ENCODE results near the gene DDX42.

The DDX42 gene, protein sequence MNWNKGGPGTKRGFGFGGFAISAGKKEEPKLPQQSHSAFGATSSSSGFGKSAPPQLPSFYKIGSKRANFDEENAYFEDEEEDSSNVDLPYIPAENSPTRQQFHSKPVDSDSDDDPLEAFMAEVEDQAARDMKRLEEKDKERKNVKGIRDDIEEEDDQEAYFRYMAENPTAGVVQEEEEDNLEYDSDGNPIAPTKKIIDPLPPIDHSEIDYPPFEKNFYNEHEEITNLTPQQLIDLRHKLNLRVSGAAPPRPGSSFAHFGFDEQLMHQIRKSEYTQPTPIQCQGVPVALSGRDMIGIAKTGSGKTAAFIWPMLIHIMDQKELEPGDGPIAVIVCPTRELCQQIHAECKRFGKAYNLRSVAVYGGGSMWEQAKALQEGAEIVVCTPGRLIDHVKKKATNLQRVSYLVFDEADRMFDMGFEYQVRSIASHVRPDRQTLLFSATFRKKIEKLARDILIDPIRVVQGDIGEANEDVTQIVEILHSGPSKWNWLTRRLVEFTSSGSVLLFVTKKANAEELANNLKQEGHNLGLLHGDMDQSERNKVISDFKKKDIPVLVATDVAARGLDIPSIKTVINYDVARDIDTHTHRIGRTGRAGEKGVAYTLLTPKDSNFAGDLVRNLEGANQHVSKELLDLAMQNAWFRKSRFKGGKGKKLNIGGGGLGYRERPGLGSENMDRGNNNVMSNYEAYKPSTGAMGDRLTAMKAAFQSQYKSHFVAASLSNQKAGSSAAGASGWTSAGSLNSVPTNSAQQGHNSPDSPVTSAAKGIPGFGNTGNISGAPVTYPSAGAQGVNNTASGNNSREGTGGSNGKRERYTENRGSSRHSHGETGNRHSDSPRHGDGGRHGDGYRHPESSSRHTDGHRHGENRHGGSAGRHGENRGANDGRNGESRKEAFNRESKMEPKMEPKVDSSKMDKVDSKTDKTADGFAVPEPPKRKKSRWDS

DNA sequence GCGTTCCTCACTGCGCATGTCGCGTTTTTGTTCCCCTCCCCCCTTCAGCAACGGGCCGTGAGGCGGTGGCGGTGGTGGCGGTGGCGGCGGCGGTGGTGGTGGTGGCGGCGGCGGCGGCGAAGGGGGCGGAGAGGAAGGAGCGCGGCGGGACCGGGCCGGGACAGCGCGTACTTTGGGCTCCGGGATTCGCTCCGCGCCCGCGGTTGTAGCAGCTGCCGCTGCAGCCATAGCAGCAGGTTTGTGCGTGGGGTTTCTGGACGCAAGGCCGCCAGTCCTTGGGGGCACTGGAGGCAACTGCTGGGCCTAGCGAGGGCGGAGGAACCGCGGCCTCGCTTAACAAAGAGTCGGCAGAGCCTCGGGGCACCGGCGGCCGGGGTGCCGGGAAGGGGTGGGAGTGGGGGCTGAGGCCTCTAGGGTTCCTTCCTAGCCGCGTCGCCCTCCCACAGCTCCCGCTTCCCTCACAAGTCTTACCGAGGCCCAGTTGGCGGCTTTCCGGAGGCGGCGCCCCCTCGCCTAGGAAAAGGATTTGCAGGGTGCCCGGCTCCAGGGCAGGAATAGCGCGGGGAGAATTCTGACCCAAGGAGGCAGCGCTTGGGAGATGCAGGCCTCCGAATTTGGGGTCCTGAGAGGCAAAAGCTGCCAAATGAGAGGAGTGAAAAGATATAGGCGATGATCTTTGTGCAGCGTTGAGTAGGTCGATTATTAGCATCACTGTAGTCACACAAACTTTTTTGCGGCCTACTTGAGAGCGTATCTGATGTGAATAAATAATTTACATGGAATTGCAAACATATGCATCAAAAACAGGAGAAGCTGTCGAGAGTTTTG is at the start of gene DDX42:
Gene DDX42, plus strand, starts transcription at position 30 of the 828 bp plus-strand sequence. CDS start 12,880 bp downstream, outside the sequence.
- peak; percentile 57 for DNase-seq (ENCODE audit: low spot score)

DNA sequence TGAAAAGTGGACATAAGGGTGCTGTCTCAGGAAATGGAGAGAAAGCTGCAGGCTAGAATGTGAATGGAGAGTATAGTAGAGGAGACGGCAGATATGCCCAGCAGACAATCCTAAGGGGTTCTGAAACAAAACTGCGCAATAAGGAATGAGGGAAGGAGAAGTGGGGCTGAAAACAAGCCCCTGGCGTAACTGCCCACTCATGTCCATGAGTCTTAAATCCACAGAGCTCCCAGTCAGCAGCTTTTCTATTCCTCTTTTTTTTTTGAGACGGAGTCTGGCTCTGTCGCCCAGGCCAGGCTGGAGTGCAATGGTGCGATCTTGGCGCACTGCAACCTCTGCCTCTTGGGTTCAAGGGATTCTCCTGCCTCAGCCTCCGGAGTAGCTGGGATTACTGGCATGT is 38.3 kb upstream of the DDX42 start:
- no peak for DNase-seq (ENCODE audit: low spot score)

DNA sequence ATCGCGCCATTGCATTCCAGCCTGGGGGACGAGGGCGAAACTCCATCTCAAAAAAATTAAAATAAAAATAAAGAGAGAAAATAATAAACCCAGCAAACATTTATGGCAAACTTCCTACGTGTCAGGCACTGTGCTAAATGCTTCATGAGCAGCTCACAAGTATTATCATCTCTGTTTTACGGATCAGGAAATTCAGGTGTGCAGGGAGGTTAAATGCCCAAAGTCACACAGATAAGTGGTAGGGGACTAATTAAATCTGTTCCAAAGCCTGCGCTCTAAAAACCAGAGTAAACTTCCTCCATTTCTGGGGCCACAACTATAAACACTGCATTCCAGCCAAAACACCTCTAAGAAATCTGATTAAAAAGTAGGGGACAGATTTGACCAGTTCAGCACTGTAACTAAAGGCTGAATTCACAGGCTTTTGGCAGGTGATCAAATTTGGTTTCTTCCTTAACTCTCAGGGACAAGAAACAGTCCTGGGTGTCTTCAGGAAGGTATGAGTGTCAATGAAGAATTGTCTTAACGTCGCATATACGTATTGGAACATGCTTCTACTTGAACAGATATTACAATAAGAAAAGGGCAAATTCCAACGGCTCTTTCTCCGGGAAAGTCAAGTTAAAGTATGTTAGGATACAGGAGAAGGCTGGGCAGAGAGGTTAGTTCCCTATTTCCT is 33.4 kb upstream of the DDX42 start:
- DNase-seq (ENCODE audit: low spot score): peak; percentile 3

DNA sequence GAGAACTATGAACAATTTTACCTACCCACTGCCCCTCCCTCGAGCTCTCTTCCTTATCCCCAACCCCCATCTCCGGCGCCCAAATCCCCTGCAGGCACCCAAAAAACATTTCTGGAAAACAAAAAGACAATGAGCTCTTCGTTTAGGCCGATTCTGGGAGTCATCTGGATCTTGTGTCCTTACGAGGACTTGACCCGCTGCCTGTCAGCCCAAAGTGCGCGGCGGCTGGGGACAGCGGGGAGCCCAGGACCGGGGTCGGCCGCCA is 32.9 kb upstream of the DDX42 start:
- no peak for DNase-seq (ENCODE audit: low spot score)

DNA sequence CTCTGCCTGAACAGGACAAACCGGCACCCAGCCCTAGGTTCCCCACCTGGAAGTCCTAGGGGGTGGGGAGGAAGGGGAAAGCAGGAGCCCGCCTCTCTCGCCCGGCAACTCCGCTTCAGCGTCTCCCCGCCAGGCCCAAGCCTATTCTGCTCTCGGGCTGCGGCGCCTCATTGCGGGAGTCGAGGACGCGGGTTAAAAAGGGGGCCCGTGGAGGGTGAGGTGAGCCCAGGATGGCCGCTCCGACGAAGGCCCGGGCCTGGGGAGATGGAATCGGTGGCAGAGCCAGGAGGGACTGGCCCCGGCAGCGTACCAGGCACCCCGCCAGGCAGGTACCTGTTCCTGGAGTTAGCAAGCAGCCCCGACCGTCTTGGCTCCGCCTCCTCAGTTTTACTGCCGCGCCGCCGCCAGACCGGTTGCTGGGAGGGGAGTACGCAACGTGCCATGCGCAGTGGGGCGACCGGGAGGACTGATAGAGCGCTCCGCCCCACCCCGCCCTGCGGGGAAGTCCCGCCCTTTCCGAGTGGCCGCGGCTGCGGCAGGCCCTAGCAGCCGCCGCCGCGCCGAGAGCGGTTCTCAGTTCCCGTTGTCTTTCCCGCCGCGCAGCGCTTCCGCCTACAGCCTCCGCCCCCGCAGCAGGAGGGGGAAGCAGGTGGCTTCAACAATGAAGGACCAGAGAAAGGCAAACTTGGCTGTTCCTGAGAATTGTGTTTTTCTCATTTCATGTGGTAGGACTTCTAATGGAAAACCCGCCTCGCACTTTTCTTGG is 32.4 kb upstream of the DDX42 start, which contains the start of gene STRADA:
Gene STRADA, minus strand, starts transcription at position 392 of the 766 bp plus-strand sequence. CDS start 13,430 bp downstream, outside the sequence.
- peak; percentile 99 for DNase-seq (ENCODE audit: low spot score)

DNA sequence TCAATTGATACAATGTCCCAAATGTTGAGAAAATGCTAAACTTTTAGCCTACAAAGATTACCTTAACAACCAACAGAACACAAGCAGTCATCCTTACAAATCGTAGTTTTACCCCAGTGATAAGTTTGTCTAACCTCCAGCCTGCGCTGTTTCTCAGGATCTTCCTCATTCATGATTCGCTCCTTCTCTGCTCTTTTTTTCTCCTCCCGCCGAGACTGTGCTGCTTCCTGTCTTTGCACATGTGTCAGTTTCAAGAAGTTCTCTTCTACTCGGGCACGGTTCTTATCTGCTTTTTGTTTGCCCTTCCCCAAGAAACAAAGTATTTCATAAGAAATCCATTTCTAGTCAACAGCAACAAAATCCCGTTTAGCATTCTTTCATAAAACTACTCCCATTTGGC is 22.2 kb upstream of the DDX42 start:
- DNase-seq (ENCODE audit: low spot score): no peak

DNA sequence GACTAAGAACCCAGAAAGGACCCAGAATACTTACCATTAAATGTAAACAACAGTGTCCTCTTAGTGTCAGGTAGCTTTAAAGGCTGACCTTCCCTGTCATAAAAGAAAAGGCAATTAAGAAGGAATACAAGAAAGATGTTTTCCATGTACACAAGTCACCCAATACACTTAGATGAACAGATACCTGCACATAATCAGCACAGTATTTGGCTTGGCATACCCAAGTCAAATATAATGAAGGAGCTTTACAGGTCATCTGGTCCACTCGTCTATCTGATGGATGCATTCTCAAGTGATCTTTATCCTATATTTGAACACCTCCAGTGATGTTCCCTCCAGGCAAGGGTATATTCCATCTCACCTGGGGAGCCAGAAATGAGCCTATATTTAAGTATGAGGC is 21.3 kb upstream of the DDX42 start:
- no peak for DNase-seq (ENCODE audit: low spot score)

DNA sequence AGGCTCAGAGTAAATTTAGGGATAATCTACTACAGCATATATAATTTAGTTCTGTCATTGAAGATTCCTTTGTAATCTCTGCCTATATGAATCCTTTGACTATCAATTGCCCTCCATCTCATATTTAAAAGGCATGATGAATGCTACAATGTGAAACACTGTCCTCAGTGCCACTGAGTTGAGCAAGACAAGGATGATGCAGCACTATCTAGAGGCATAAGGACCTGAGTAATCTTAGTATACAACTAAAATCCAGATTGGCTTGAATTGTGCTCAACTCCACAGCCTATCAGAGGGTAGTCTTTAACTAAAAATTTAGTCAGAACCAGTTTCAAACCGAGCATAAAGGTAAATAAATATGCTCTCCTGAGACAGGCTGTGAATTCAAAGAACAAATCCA is 20.8 kb upstream of the DDX42 start:
- DNase-seq (ENCODE audit: low spot score): no peak

DNA sequence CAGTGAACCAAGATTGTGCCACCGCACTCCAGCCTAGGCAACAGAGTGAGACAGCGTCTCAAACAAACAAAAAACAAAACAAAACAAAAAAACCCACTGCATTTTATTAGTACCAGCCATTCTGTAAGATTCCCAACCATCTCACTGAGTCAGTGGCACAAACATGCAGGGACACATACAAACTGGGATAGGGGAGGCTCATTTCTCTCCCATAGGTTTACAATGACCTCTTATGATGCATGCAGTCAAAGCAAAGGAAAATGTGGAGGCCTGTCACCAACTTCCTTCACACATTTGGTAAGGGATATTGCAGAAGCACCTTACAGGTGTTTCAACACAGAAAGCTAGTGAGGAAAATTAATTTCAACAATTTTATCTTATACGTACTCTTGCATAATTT is 19.9 kb upstream of the DDX42 start:
- DNase-seq (ENCODE audit: low spot score): no peak

DNA sequence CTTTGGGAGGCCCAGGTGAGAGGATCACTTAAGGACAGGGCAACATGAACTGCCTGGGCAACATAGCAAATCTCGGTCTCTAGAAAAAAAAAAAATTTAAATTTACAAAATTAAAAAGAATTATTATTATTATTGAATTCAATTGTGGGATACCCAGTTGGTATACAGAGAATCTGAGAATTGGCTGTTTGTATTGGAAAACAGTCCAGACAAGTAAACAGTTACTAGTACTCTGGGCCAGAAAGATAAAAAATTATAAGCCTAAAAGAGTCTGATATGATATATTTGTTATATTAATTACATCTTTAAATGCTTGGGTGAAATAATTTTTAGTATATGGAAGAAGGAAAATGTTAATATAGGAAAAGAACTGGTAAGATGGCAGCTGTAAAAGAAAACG is 15.5 kb upstream of the DDX42 start:
- DNase-seq (ENCODE audit: low spot score): no peak

DNA sequence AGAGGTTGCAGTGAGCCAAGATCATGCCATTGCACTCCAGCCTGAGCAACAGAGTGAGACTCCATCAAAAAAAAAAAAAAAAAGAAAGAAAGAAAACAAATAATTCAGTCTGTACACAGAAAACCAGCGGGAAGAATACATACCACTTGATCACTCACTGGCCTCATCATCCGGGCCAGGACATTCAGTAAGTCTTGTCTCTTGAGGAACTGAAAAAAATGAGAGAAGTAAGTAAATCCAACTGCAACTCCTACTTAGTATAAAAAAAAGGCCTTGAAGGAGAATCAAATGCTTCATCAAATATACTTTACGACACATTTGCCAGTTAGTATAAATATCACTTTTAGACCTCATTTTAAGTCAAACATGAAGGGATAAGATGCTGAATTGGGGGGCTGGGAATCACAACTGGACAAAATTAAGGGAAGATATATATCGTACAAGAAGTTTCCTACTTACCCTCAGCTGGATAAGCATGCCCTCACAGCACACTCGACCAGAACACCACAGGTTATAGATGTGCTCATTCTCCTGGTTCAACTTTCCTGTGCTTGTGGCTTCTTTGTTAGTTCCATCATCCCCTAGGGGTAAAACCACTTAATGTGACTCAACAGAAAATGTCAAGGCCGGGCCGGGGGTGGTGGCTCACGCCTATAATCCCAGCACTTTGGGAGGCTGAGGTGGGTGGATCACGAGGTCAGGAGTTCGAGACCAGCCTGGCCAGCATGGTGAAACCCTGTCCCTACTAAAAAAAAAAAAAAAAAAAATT is 13.0 kb upstream of the DDX42 start:
- no peak for DNase-seq (ENCODE audit: low spot score)

DNA sequence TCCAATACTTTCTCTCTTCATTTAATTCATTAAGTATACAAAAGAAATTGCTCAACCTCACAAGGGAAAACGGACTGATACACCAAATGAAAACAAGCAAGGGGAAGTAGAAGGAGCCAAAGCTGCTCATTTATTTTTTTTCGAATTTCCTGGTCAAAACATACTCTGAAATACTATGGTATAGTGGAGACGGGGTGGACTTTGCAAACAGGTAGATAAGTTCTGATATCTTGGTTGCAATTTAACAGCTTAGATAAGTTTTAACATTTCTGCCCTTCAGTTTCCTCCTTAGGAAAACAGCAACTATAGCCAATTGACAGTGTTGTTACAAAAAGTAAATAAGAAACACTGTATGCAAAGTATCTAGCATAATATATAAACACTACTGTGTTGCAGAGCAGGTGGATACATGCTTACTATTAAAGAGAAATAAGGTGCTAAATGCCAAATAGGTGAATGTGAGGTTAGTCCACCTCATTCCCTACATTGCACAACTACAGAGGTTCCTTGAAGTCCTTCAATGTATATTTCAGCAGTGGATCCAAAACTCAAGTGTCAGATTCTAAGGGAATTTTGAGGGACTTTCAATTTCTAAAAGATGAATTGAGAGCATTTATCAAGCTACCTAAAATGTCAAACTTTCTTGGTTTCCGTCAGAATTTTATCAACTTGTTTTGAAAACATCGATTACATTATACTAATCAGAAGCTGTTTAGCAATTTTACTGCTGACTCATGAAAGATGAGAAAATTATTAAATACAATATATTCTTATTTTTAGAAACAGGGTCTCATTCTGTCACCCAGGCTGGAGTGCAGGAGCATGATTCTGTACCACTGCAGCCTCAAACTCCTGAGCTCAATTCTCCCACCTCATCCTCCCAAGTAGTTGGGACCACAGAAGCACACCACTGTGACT is 11.6 kb upstream of the DDX42 start:
- no peak for DNase-seq (ENCODE audit: low spot score)

DNA sequence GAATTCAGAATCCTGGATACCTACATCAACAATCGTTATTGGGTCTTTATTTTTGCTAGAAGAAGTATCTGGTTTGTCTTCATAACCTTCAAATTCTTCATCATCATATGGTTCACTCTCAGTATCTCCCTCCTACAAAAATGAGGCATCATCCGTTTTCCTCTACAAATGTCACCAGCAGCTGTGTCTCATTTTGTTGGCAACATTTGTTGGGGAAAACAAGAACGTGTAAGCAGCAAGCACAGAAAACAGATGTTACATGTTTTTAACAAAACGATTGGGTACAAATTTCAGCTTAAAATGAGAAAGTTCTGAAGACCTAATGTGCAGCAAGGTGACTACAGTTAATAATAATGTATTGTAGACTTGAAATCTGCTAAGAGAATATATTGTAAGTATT is 9.3 kb upstream of the DDX42 start:
- DNase-seq (ENCODE audit: low spot score): no peak

DNA sequence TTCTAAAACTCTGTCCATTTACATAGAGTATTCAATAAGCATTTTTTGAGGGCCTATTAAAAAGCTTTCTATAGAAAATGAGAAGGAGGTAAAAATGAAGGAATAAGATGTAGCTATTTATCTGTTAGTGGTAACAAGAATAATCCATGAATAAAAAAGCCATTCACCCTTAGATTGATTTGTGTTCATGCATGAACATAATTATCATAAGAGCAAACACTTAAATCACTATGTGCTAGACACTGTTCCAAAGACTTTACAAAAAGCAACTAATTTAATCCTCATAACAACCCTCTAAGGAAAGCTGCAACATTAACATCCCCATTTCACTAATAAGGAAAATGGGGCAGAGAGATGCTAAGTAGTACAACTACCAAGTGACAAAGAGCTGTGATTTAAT is 7.2 kb upstream of the DDX42 start:
- no peak for DNase-seq (ENCODE audit: low spot score)

DNA sequence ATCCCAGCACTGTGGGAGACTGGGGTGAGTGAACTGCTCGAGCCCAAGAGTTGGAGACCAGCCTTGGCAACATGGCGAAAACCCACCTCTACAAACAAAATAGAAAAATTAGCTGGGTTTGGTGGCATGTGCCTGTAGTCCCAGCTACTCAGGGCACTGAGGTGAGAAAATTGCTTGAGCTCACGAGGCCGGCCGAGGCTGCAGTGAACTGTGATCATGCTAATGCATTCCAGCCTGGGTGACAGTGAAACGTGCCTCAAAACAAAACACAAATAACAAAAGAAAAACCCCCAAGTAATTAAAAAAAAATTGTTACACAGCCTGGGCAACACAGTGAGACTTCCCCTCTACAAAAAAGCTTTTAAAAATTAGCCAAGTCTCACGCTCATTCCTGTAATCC is 5.5 kb upstream of the DDX42 start:
- DNase-seq (ENCODE audit: low spot score): no peak

DNA sequence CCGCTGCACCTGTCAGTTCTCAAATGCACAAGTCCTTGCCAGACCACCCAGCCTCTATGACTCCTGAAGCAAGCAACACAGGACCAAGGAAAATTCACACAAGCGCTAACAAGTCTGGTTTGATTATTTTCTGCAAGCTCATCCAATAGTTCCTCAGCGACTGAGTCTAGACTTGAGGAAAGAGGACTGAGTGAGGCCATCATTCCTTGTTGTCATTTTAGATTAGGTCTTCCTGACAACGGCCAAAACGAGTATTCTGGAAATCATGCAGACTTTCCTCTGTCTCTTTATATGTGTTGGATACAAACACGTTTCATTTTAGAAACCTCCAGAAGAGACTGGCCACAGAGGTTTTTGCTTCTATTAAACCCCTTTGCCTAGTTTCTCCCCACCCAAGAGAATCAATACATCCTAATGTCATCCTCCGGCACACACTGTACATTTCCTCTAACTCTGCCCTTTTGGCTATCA is 1.1 kb upstream of the DDX42 start:
- peak; percentile 17 for DNase-seq (ENCODE audit: low spot score)

DNA sequence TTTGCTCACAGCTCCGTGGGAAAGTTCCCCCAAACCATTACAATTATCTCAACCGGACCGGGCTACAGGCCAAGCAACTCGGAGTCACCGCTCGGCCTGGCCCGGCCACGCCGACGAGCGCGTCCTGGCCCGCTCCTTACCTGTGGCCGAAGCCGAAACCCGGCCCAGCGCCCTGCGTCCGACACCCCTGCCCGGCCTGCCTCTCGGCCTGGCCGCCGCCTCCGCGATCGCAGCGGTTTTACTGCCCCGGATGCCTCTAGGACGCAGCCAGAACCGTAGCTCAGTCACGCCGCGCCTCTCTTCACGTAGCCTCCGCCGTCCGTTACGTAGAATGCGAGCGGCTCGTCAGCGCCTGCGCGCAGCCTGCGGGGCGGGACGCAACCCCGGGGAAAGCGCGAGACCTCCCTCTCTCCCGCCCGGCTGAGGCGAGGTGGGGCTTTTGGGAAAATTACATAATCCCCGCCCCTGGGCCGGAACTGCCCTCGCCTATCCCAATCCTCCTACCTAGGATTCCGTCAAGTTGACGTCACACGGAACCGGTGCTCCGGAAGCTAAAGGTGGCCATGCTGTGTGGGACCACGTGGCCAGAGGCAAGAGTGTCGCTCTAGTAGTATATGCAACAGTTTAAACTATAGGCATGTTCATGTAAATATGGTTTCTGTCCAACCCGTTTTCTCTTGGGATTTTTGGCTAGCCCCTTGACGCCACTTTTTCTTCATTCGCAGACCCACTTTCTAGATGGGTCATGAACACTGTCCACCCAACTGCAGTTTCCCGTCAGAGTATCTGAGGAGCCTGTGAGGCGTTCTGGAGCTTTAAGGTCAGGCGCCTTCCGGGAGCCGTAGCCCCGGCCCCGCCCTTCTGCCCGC is 464 bp upstream of the DDX42 start, which contains the start of gene CCDC47:
Gene CCDC47, minus strand, starts transcription at position 326 of the 869 bp plus-strand sequence. CDS start 7,422 bp downstream, outside the sequence.
- peak; percentile 100 for DNase-seq (ENCODE audit: low spot score)

DNA sequence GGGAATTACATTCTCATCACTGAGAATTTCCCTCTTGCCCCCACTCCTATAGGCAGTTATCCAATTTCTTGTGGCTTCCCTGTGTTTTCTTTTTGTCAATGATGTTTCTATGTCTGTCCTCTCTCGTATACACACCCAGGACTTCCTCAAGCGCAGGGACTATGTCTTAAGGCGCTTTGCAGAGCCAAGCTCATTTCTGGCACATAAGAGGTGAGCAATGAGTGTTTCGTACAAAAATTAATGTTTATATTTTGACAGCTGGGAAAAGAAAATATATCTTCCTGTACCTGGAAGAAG is 947 bp downstream of the DDX42 start:
- no peak for DNase-seq (ENCODE audit: low spot score)

Measured in AG08395 (cell line).